ENCODE data around the gene SYNPO2.

Gene SYNPO2

DNA sequence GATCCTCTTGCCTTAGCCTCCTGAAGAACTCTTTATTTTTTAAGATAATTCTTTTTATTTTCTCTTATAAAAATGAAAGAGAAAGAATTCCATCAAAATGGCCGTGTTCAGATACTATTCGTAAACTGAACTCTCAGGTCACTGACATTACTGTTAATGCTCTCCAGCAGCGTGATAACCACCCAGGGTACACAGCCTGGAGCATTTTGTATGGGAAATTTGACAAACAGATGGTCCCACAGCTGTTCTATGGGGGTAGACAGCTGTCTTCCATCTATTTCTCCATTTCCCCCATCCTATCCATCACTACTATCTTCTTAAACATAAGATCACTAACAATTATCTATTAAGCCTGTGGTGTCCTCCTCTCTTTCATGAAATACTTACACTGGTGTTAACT lies 47.8 kb downstream of the SYNPO2 start:
- H3K27ac ChIP-seq (ENCODE audit: low read depth, low read length), result no peak overlapping the region
- no peaks in the 10 kb centered on the region for H3K27me3 ChIP-seq (ENCODE audit: low read length)
- no peak overlapping the region for H3K4me2 ChIP-seq (ENCODE audit: low read depth, low read length, poor library complexity, severe bottlenecking)
- no peaks in the 10 kb centered on the region for H3K9me2 ChIP-seq (replicated peaks; ENCODE audit: insufficient read depth, low read length)
- no peak overlapping the region for H3K4me3 ChIP-seq (ENCODE audit: insufficient read depth, low read length, poor library complexity, severe bottlenecking)
- no peaks in the 10 kb centered on the region for H3K9me3 ChIP-seq (ENCODE audit: insufficient read depth, low read length)
- TF ChIP-seq EZH2phosphoT487 (conservative IDR thresholded peaks at IDR 0.05; ENCODE audit: low read length), result no peak
- TF ChIP-seq, protein P1, sequence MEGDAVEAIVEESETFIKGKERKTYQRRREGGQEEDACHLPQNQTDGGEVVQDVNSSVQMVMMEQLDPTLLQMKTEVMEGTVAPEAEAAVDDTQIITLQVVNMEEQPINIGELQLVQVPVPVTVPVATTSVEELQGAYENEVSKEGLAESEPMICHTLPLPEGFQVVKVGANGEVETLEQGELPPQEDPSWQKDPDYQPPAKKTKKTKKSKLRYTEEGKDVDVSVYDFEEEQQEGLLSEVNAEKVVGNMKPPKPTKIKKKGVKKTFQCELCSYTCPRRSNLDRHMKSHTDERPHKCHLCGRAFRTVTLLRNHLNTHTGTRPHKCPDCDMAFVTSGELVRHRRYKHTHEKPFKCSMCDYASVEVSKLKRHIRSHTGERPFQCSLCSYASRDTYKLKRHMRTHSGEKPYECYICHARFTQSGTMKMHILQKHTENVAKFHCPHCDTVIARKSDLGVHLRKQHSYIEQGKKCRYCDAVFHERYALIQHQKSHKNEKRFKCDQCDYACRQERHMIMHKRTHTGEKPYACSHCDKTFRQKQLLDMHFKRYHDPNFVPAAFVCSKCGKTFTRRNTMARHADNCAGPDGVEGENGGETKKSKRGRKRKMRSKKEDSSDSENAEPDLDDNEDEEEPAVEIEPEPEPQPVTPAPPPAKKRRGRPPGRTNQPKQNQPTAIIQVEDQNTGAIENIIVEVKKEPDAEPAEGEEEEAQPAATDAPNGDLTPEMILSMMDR (IDR thresholded peaks at IDR 0.05; ENCODE audit: insufficient read depth, low read length, poor library complexity, severe bottlenecking), result no peak
- no peaks in the 10 kb centered on the region for H3F3A ChIP-seq (ENCODE audit: insufficient read depth)
- H2AFZ ChIP-seq (ENCODE audit: low read depth, low read length, severe bottlenecking), result no peak overlapping the region
- no peak overlapping the region for H3K9ac ChIP-seq (ENCODE audit: low read length)
- H3K79me2 ChIP-seq (ENCODE audit: insufficient read depth, low read length), result no peaks in the 10 kb centered on the region
- no peaks in the 10 kb centered on the region for H3K36me3 ChIP-seq (ENCODE audit: low read length)
- no peaks in the 10 kb centered on the region for H4K20me1 ChIP-seq (ENCODE audit: low read depth, low read length)

DNA sequence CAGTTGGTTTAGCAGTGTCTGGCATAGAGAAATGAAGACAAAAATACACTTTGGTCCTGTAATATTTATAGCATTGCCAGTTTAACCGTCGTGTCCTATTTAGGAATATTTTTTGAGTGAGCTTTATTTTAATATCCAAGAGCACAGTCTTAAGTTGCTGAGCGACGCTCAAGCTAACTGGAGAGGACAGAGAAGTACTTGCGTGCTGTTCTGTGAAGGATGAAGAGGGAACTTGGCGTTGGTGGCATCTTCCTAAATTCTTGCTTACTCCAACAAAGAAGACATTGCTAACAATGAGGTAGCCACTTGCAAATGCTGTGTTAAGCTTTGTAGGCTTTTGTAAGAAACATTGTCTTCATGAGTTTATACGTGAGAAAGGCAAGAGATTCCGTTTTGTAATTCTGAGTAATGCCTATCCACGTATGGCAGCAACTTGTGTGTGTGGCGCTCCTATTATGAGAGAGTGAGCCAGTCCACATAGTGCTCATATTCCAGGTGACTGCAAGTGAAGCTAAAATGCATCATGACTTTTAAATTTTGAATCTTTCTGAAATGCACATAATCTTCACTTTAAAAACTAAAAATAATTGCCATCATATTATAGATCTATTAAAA lies 50.6 kb downstream of the SYNPO2 start:
- H4K20me1 ChIP-seq (ENCODE audit: low read depth, low read length), result no peaks in the 10 kb centered on the region
- no peak overlapping the region for H2AFZ ChIP-seq (ENCODE audit: low read depth, low read length, severe bottlenecking)
- H3K9ac ChIP-seq (ENCODE audit: low read length), result no peak overlapping the region
- no peaks in the 10 kb centered on the region for H3K9me3 ChIP-seq (ENCODE audit: insufficient read depth, low read length)
- H3K27me3 ChIP-seq (ENCODE audit: low read length), result no peaks in the 10 kb centered on the region
- H3F3A ChIP-seq (ENCODE audit: insufficient read depth), result no peaks in the 10 kb centered on the region
- no peaks in the 10 kb centered on the region for H3K79me2 ChIP-seq (ENCODE audit: insufficient read depth, low read length)
- no peak overlapping the region for H3K27ac ChIP-seq (ENCODE audit: low read depth, low read length)
- no peaks in the 10 kb centered on the region for H3K36me3 ChIP-seq (ENCODE audit: low read length)
- TF ChIP-seq, protein P1 (IDR thresholded peaks at IDR 0.05; ENCODE audit: insufficient read depth, low read length, poor library complexity, severe bottlenecking), result no peak
- no peak for TF ChIP-seq EZH2phosphoT487 (conservative IDR thresholded peaks at IDR 0.05; ENCODE audit: low read length)
- no peak overlapping the region for H3K4me2 ChIP-seq (ENCODE audit: low read depth, low read length, poor library complexity, severe bottlenecking)
- no peak overlapping the region for H3K4me3 ChIP-seq (ENCODE audit: insufficient read depth, low read length, poor library complexity, severe bottlenecking)
- H3K9me2 ChIP-seq (replicated peaks; ENCODE audit: insufficient read depth, low read length), result no peaks in the 10 kb centered on the region

DNA sequence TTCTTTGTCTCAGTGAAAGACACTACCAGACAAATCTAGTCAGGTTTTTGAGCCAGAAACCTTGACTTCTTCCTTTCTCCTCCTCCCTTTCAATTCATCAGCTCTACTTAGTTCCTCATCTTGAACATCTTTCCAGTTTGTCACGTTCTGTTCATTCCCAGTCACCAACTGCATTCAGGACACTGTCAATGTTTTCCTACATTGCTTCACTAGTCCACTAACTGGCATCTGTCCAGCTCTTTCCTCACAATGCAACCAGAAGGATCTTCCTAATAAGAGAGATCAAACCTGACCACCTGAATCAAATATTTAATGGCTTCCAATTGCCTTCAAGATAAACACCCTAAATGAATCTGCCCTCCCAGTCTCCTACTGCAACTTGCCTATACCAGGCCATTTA lies 52.5 kb downstream of the SYNPO2 start:
- H2AFZ ChIP-seq (ENCODE audit: low read depth, low read length, severe bottlenecking), result no peak overlapping the region
- no peaks in the 10 kb centered on the region for H3K9me2 ChIP-seq (replicated peaks; ENCODE audit: insufficient read depth, low read length)
- no peaks in the 10 kb centered on the region for H4K20me1 ChIP-seq (ENCODE audit: low read depth, low read length)
- H3F3A ChIP-seq (ENCODE audit: insufficient read depth), result no peaks in the 10 kb centered on the region
- H3K36me3 ChIP-seq (ENCODE audit: low read length), result no peaks in the 10 kb centered on the region
- H3K79me2 ChIP-seq (ENCODE audit: insufficient read depth, low read length), result no peaks in the 10 kb centered on the region
- H3K27ac ChIP-seq (ENCODE audit: low read depth, low read length), result no peak overlapping the region
- no peaks in the 10 kb centered on the region for H3K27me3 ChIP-seq (ENCODE audit: low read length)
- no peaks in the 10 kb centered on the region for H3K9me3 ChIP-seq (ENCODE audit: insufficient read depth, low read length)
- no peak for TF ChIP-seq EZH2phosphoT487 (conservative IDR thresholded peaks at IDR 0.05; ENCODE audit: low read length)
- TF ChIP-seq, protein P1 (IDR thresholded peaks at IDR 0.05; ENCODE audit: insufficient read depth, low read length, poor library complexity, severe bottlenecking), result no peak
- no peak overlapping the region for H3K4me3 ChIP-seq (ENCODE audit: insufficient read depth, low read length, poor library complexity, severe bottlenecking)
- H3K4me2 ChIP-seq (ENCODE audit: low read depth, low read length, poor library complexity, severe bottlenecking), result no peak overlapping the region
- no peak overlapping the region for H3K9ac ChIP-seq (ENCODE audit: low read length)
